SK-N-SH (cell line): ENCODE results near the gene FADD. TPM values are rescaled to one million over a fixed set of nuclear protein-coding genes. Genes with fewer than 3 reads are reported as not detected.

Source experiments
- CTCF ChIA-PET: fragments of 300-600, 350-600 bp; formaldehyde crosslinking; extraction: SDS; loops from one replicate; lab custom pipeline; 2021; lab: Yijun Ruan, JAX
- POLR2A ChIA-PET: fragments of 350-600 bp; sonication (Branson Sonifier 250); formaldehyde crosslinking; extraction: SDS; loops from one replicate; lab custom pipeline; 2020; ENCODE audit warnings: antibody characterized with exemption, inconsistent platforms; lab: Yijun Ruan, JAX
- DNase-seq: peaks from one replicate; pipeline ENCODE4 v3.0.0; 2012
- H2AFZ ChIP-seq: fragments of 200-600 bp; sonication (generic); 2 replicates; pipeline ENCODE4 v1.8.1; 2016; ENCODE audit warnings: antibody characterized with exemption, mild to moderate bottlenecking, low read depth
- H3F3A ChIP-seq: fragments of 200-600 bp; sonication (generic); replicated peaks from 2 replicates; pipeline ENCODE3; 2016; ENCODE audit warnings: antibody characterized with exemption, mild to moderate bottlenecking; ENCODE audit not compliant: insufficient read depth
- H3K27ac ChIP-seq, 2 experiments: fragments of 200-500 bp in 1 of 2; fragments of 200-600 bp in 1 of 2; sonication (Bioruptor generic) in 1 of 2; sonication (generic), shearing (Covaris generic) in 1 of 2; 2 replicates each; pipeline versions ENCODE4 v1.5.1 to v1.6.1; 2014 to 2016; ENCODE audit warnings: low read depth in 2 of 2, inconsistent platforms in 1 of 2, low read length in 1 of 2, mild to moderate bottlenecking in 1 of 2, mixed read lengths in 1 of 2
- H3K27me3 ChIP-seq: fragments of 200-600 bp; sonication (generic), shearing (Covaris generic); 2 replicates; pipeline ENCODE4 v1.6.1; 2016; ENCODE audit warnings: mixed run types; ENCODE audit not compliant: insufficient read depth
- H3K36me3 ChIP-seq, 2 experiments: fragments of 200-500 bp in 1 of 2; fragments of 200-600 bp in 1 of 2; sonication (Bioruptor generic) in 1 of 2; sonication (generic) in 1 of 2; replicated peaks in 1 of 2; 2 replicates each; pipeline versions ENCODE3 to v1.5.1; 2014 to 2016; ENCODE audit warnings: low read length in 1 of 2, mild to moderate bottlenecking in 1 of 2; ENCODE audit not compliant: insufficient read depth in 2 of 2, control insufficient read depth in 1 of 2
- H3K4me1 ChIP-seq, 2 experiments: fragments of 200-500 bp in 1 of 2; fragments of 200-600 bp in 1 of 2; sonication (Bioruptor generic) in 1 of 2; sonication (generic), shearing (Covaris generic) in 1 of 2; 2 replicates each; pipeline versions ENCODE4 v1.5.1 to v1.6.1; 2014 to 2016; ENCODE audit warnings: low read depth in 1 of 2, low read length in 1 of 2, mixed run types in 1 of 2; ENCODE audit not compliant: insufficient read depth in 2 of 2, control insufficient read depth in 1 of 2
- H3K4me2 ChIP-seq: fragments of 200-600 bp; sonication (generic), shearing (Covaris generic); 2 replicates; pipeline ENCODE4 v1.6.1; 2017; ENCODE audit warnings: mixed run types
- H3K4me3 ChIP-seq, 2 experiments: fragments of 200-500 bp in 1 of 2; fragments of 200-600 bp in 1 of 2; sonication (Bioruptor generic) in 1 of 2; sonication (generic), shearing (Covaris generic) in 1 of 2; 2 replicates each; pipeline versions ENCODE4 v1.5.1 to v1.8.1; 2014 to 2016; ENCODE audit warnings: low read depth in 2 of 2, inconsistent platforms in 1 of 2, low read length in 1 of 2, mild to moderate bottlenecking in 1 of 2, mixed read lengths in 1 of 2, moderate library complexity in 1 of 2
- H3K79me2 ChIP-seq: fragments of 200-600 bp; sonication (generic); 2 replicates; pipeline ENCODE4 v1.8.1; 2017; ENCODE audit warnings: mild to moderate bottlenecking; ENCODE audit not compliant: insufficient read depth
- H3K9ac ChIP-seq: fragments of 200-600 bp; sonication (generic); 2 replicates; pipeline ENCODE4 v1.6.1; 2017; ENCODE audit warnings: mixed run types
- H3K9me2 ChIP-seq: fragments of 200-600 bp; sonication (generic); 2 replicates; pipeline ENCODE4 v1.6.1; 2017; ENCODE audit warnings: mixed run types
- H3K9me3 ChIP-seq: fragments of 200-600 bp; sonication (generic); 2 replicates; pipeline ENCODE4 v1.6.1; 2017; ENCODE audit warnings: mixed run types, mild to moderate bottlenecking, moderate library complexity
- H4K20me1 ChIP-seq: fragments of 200-600 bp; sonication (generic); 2 replicates; pipeline ENCODE4 v1.6.1; 2017; ENCODE audit warnings: mild to moderate bottlenecking, mixed run types; ENCODE audit not compliant: insufficient read depth
- ELF1 ChIP-seq: IDR thresholded peaks from 2 replicates; pipeline ENCODE4 v1.4.0; 2012
- EZH2phosphoT487 ChIP-seq: fragments of 200-600 bp; sonication (generic); IDR thresholded peaks from 2 replicates; pipeline ENCODE4 v1.6.1; 2017; ENCODE audit warnings: low read depth, mixed run types, mild to moderate bottlenecking, antibody characterized with exemption, moderate library complexity, borderline replicate concordance
- JUND ChIP-seq: IDR thresholded peaks from 2 replicates; pipeline ENCODE4 v1.4.0; 2012
- MEF2A ChIP-seq: IDR thresholded peaks from 2 replicates; pipeline ENCODE4 v1.4.0; 2012; ENCODE audit warnings: low read depth, borderline replicate concordance
- NRF1 ChIP-seq: IDR thresholded peaks from 2 replicates; pipeline ENCODE4 v1.6.1; 2012; ENCODE audit warnings: low read depth, mild to moderate bottlenecking, low read length
- POLR2AphosphoS5 ChIP-seq: IDR thresholded peaks from 2 replicates; pipeline ENCODE4 v1.6.1; 2012; ENCODE audit warnings: low read depth, low read length
- RAD21 ChIP-seq: IDR thresholded peaks from 2 replicates; pipeline ENCODE4 v1.6.1; 2012; ENCODE audit warnings: mild to moderate bottlenecking, low read length
- SIN3A ChIP-seq: IDR thresholded peaks from 2 replicates; pipeline ENCODE4 v1.6.1; 2012; ENCODE audit warnings: low read depth, mild to moderate bottlenecking, low read length, moderate library complexity, borderline replicate concordance
- TCF12 ChIP-seq: IDR thresholded peaks from 2 replicates; pipeline ENCODE4 v1.4.0; 2012
- TEAD4 ChIP-seq: IDR thresholded peaks from 2 replicates; pipeline ENCODE4 v1.4.0; 2012; ENCODE audit warnings: mild to moderate bottlenecking, borderline replicate concordance; ENCODE audit not compliant: insufficient read depth
- YY1 ChIP-seq: IDR thresholded peaks from 2 replicates; pipeline ENCODE4 v1.4.0; 2012; ENCODE audit warnings: low read depth, mild to moderate bottlenecking
- WGBS: methylation state at CpG from one replicate; pipeline ENCODE4 v1.1.6; 2017; ENCODE audit warnings: low lambda C conversion rate; 5-methylcytosine and 5-hydroxymethylcytosine counted together
- polyA plus RNA-seq, 3 experiments: library from polyadenylated mRNA; depleted of rRNA; stranded (reverse); fragments of >200 nt; gene quantifications; 2 replicates each; pipeline ENCODE4 v1.2.3, GENCODE V29; 2012
- TF ChIP-seq, protein P1 (sequence below): fragments of 150-350 bp; IDR thresholded peaks from 2 replicates; pipeline ENCODE4 v1.6.1; 2017; ENCODE audit warnings: antibody characterized with exemption, low read length, low read depth, borderline replicate concordance
- TF ChIP-seq, protein P2 (sequence below): IDR thresholded peaks from 2 replicates; pipeline ENCODE4 v1.4.0; 2012; ENCODE audit warnings: low read depth, borderline replicate concordance
- TF ChIP-seq, protein P3 (sequence below): fragments of 200-600 bp; sonication (generic); IDR thresholded peaks from 2 replicates; pipeline ENCODE4 v1.6.1; 2017; ENCODE audit warnings: antibody characterized with exemption, mild to moderate bottlenecking, moderate library complexity
- TF ChIP-seq, protein P4 (sequence below): IDR thresholded peaks from 2 replicates; pipeline ENCODE4 v1.4.0; 2012; ENCODE audit warnings: low read depth
- TF ChIP-seq, protein P5 (sequence below): IDR thresholded peaks from 2 replicates; pipeline ENCODE4; 2012

Gene FADD
- polyA plus RNA-seq, 1 of the 3 experiments (the other 2 are of a cell fraction) = 23.8 TPM

DNA sequence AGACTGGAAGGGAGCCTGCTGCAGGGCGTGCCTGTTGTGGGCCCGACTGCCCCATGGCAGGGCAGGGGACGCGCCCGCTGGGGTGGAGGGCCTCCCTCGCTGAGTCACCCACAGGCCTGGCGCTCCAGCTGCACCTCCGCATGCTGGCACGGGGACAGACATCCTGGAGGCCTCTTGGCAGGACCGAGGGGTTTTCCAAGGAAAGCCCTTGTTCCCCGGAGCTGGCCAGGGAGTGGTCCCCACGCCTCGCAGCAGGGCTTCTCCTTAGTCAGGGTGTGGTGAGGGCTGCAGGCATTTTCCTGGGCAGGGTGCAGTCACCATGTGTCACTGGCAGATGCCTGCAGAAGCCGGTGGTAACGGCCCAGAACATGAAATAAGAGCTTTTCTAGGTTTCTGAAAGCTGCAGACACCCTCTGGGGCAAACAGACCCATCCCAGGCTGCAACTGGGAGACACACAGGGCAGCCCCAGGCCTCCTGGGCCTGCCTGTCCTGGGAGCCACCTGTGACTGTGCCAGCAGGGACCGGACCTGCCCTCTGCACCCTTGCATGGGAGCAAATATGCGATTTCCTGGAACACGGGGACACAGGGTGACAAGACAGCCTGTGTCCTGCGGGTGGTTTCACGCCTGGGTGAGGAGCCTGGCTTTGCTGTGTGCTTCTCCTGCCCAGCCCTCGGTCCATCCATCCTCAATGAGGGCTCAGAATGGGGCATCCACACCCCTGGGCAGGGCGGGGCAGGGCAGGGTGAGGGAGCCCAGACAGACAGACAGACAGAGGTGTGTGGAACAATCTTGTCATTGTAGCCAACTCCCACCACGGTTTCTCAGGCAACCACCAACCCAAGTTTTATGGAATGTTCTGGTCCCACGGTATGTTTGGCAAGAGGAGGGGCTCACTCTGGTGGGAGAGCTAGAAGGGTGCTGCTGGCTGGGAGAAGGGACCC is 43.2 kb upstream of the FADD start:
- Histone ChIP-seq H3K9me2 (no peaks in the 10 kb centered on the region), H4K20me1 (no peaks in the 10 kb centered on the region), H3F3A (no peaks in the 10 kb centered on the region), H3K27ac (no peak overlapping the region), H3K79me2 (no peaks in the 10 kb centered on the region), H3K9me3 (no peaks in the 10 kb centered on the region), H2AFZ (no peak overlapping the region), H3K4me1 (no peaks in the 10 kb centered on the region; a peak in 1 of 4 replicates), H3K36me3 (no peaks in the 10 kb centered on the region), H3K4me2 (no peak overlapping the region), H3K27me3 (no peaks in the 10 kb centered on the region), H3K9ac (no peak overlapping the region), H3K4me3 (no peak overlapping the region)
- CTCF ChIA-PET = no interaction called here
- TF ChIP-seq TEAD4 (no peak), MEF2A (no peak), NRF1 (no peak), TCF12 (no peak), ELF1 (no peak), JUND (no peak), EZH2phosphoT487 (no peak), SIN3A (no peak), YY1 (no peak), RAD21 (no peak), POLR2AphosphoS5 (no peak)
- TF ChIP-seq, protein P1, sequence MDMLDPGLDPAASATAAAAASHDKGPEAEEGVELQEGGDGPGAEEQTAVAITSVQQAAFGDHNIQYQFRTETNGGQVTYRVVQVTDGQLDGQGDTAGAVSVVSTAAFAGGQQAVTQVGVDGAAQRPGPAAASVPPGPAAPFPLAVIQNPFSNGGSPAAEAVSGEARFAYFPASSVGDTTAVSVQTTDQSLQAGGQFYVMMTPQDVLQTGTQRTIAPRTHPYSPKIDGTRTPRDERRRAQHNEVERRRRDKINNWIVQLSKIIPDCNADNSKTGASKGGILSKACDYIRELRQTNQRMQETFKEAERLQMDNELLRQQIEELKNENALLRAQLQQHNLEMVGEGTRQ = no peak
- TF ChIP-seq, protein P2, sequence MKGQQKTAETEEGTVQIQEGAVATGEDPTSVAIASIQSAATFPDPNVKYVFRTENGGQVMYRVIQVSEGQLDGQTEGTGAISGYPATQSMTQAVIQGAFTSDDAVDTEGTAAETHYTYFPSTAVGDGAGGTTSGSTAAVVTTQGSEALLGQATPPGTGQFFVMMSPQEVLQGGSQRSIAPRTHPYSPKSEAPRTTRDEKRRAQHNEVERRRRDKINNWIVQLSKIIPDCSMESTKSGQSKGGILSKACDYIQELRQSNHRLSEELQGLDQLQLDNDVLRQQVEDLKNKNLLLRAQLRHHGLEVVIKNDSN = no peak
- TF ChIP-seq, protein P3, sequence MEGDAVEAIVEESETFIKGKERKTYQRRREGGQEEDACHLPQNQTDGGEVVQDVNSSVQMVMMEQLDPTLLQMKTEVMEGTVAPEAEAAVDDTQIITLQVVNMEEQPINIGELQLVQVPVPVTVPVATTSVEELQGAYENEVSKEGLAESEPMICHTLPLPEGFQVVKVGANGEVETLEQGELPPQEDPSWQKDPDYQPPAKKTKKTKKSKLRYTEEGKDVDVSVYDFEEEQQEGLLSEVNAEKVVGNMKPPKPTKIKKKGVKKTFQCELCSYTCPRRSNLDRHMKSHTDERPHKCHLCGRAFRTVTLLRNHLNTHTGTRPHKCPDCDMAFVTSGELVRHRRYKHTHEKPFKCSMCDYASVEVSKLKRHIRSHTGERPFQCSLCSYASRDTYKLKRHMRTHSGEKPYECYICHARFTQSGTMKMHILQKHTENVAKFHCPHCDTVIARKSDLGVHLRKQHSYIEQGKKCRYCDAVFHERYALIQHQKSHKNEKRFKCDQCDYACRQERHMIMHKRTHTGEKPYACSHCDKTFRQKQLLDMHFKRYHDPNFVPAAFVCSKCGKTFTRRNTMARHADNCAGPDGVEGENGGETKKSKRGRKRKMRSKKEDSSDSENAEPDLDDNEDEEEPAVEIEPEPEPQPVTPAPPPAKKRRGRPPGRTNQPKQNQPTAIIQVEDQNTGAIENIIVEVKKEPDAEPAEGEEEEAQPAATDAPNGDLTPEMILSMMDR = no peak
- TF ChIP-seq, protein P4, sequence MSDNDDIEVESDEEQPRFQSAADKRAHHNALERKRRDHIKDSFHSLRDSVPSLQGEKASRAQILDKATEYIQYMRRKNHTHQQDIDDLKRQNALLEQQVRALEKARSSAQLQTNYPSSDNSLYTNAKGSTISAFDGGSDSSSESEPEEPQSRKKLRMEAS = no peak
- TF ChIP-seq, protein P5, sequence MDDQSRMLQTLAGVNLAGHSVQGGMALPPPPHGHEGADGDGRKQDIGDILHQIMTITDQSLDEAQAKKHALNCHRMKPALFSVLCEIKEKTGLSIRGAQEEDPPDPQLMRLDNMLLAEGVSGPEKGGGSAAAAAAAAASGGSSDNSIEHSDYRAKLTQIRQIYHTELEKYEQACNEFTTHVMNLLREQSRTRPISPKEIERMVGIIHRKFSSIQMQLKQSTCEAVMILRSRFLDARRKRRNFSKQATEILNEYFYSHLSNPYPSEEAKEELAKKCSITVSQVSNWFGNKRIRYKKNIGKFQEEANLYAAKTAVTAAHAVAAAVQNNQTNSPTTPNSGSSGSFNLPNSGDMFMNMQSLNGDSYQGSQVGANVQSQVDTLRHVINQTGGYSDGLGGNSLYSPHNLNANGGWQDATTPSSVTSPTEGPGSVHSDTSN = no peak
- WGBS = 44% methylated on average over 13 of the region's 24 CpGs
- POLR2A ChIA-PET = no interaction called here
- DNase-seq = no peak
